ENCODE measurements around the gene ARHGAP22. TPM values are rescaled to one million over a fixed set of nuclear protein-coding genes. Genes with fewer than 3 reads are reported as not detected.

Gene ARHGAP22
- total and polyA plus RNA-seq, 2 of the 4 experiments (the other 2 are of a cell fraction) = 28.3 to 30.2 TPM

GRCh38 chr10:48485711-48486110, 119.2 kb downstream of the ARHGAP22 start:
- no peak for TF ChIP-seq MXI1 (IDR thresholded peaks at IDR 0.05; ENCODE audit: borderline replicate concordance, low read depth, low read length)
- TF ChIP-seq CHD1 (IDR thresholded peaks at IDR 0.05; ENCODE audit: low read depth, low read length) = no peak
- no peak for TF ChIP-seq MAZ (IDR thresholded peaks at IDR 0.05; ENCODE audit: borderline replicate concordance, low read depth, low read length)
- no peak for TF ChIP-seq RFX5 (IDR thresholded peaks at IDR 0.05; ENCODE audit: low read depth, low read length)
- TF ChIP-seq ELK1 (IDR thresholded peaks at IDR 0.05; ENCODE audit: borderline replicate concordance, low read depth, low read length) = no peak
- no peak for TF ChIP-seq USF2 (IDR thresholded peaks at IDR 0.05; ENCODE audit: low read depth, low read length)
- TF ChIP-seq CEBPB (IDR thresholded peaks at IDR 0.05; ENCODE audit: low read depth, low read length) = no peak
- no peak for TF ChIP-seq MAFK (IDR thresholded peaks at IDR 0.05; ENCODE audit: low read depth, low read length)
- Histone ChIP-seq H4K91ac (ENCODE audit: insufficient read depth, low read depth, low read length) (no peak overlapping the region), H3K27ac (ENCODE audit: insufficient read depth, low read length) (no peak overlapping the region), H3K36me3 (ENCODE audit: control insufficient read depth, insufficient read depth, low read length) (no peaks in the 10 kb centered on the region; the same call in 1 of the 2 replicates), H3K23ac (ENCODE audit: low read depth, low read length) (no peak overlapping the region), H3K56ac (ENCODE audit: extremely low read depth, insufficient read depth, low read length) (no peak overlapping the region), H3K27me3 (ENCODE audit: control insufficient read depth, insufficient read depth, low read length) (no peaks in the 10 kb centered on the region), H3K9me1 (ENCODE audit: insufficient read depth, low read length) (peaks cover 7% of the 10 kb centered on the region), H2AK5ac (ENCODE audit: low read depth, low read length) (no peak overlapping the region), H2BK15ac (ENCODE audit: low read depth, low read length) (no peak overlapping the region), H4K20me1 (ENCODE audit: insufficient read depth, low read length) (peaks cover 7% of the 10 kb centered on the region; the same call in 1 of the 2 replicates), H2AFZ (replicated peaks; ENCODE audit: low read length, poor library complexity) (no peak overlapping the region), H3K4me3 (ENCODE audit: insufficient read depth, low read depth, low read length) (no peak overlapping the region), H2BK5ac (ENCODE audit: low read depth, low read length, poor library complexity, severe bottlenecking) (no peak overlapping the region), H2BK120ac (ENCODE audit: low read depth, low read length) (no peak overlapping the region), H4K8ac (ENCODE audit: low read depth in 2 of 2, low read length in 2 of 2) (no peak overlapping the region), H3K4ac (ENCODE audit: low read depth, low read length) (no peak overlapping the region), H2BK20ac (ENCODE audit: low read depth, low read length) (no peak overlapping the region), H3K18ac (ENCODE audit: low read depth, low read length) (no peak overlapping the region), H3K4me1 (ENCODE audit: control insufficient read depth, insufficient read depth, low read length) (no peaks in the 10 kb centered on the region), H3K14ac (replicated peaks; ENCODE audit: low read depth, low read length) (no peak overlapping the region), H3K79me1 (ENCODE audit: low read depth in 1 of 2, low read length in 2 of 2) (peaks cover 12 to 42% of the 10 kb centered on the region in 2 experiments; a peak in 3 of 4 replicates), H4K5ac (ENCODE audit: low read depth, low read length) (no peak overlapping the region), H3K9ac (ENCODE audit: low read depth, low read length) (no peak overlapping the region), H3K9me3 (ENCODE audit: control insufficient read depth, insufficient read depth, low read length) (no peaks in the 10 kb centered on the region), H2AK9ac (replicated peaks; ENCODE audit: low read depth, low read length, poor library complexity) (no peak overlapping the region), H3K4me2 (ENCODE audit: low read depth, low read length) (no peak overlapping the region)
- DNase-seq (no peak), ATAC-seq (ENCODE audit: low read depth) (no peak)
- dilution Hi-C loops (cut with HindIII; ENCODE audit: low sequenced_read_pairs, unreplicated experiment) = no loop called here
- POLR2A ChIA-PET (ENCODE audit: unreplicated experiment) = no interaction called here
- CTCF ChIA-PET = no interaction called here
- intact Hi-C loops (cut with micrococcal nuclease) = no loop called here
- BruUV-seq (replicated peaks) = no TSS peak
- in situ Hi-C loops (cut with MboI; ENCODE audit: low sequenced_read_pairs) = no loop called here

Measured in IMR-90 (cell line).